OCI-LY7 (cell line): Measurements from ENCODE around the gene LRIG2.

Source experiments
- CTCF ChIP-seq: fragments of 200-600 bp; sonication (generic); conservative IDR thresholded peaks from 2 replicates; pipeline ENCODE4 v1.5.1; 2014; ENCODE audit warnings: mild to moderate bottlenecking, antibody characterized with exemption, low read length, moderate library complexity, mixed read lengths
- EZH2phosphoT487 ChIP-seq: fragments of 200-600 bp; sonication (generic); IDR thresholded peaks from 2 replicates; pipeline ENCODE4 v1.6.1; 2018; ENCODE audit warnings: low read depth, borderline replicate concordance, mild to moderate bottlenecking, mixed run types, antibody characterized with exemption, low read length, moderate library complexity, mixed read lengths

- TF ChIP-seq CTCF (no peak), EZH2phosphoT487 (no peak)
Measured at GRCh38 chr1:113137563-113137962, 64.6 kb downstream of the LRIG2 start.
